ENCODE data around the gene ACOT6.
"Not testable (repeated sequence)": the region's sequence is repeated elsewhere in the genome, so short reads cannot be mapped to it uniquely, and the experiment has no call there.

Gene ACOT6

GRCh38 chr14:73599499-73599898 is 12.8 kb upstream of the ACOT6 start:
- DNase-seq (ENCODE audit: low spot score) = no peak

GRCh38 chr14:73602994-73603393 is 9.3 kb upstream of the ACOT6 start:
- DNase-seq (ENCODE audit: low spot score) = no peak

GRCh38 chr14:73606271-73606670 is 6.0 kb upstream of the ACOT6 start:
- no peak for DNase-seq (ENCODE audit: low spot score)

GRCh38 chr14:73607241-73607640 is 5.1 kb upstream of the ACOT6 start:
- DNase-seq (ENCODE audit: low spot score) = no peak

GRCh38 chr14:73610687-73611086 is 1.6 kb upstream of the ACOT6 start:
- no peak for DNase-seq (ENCODE audit: low spot score)

GRCh38 chr14:73613046-73613383 is 698 bp downstream of the ACOT6 start:
- no peak for DNase-seq (ENCODE audit: low spot score)

- DNase-seq (ENCODE audit: low spot score) = no peak
These were observed 1.2 kb downstream of the ACOT6 start for GRCh38 chr14:73613419-73613963.

- DNase-seq (ENCODE audit: low spot score) = no peak
These were observed 4.5 kb downstream of the ACOT6 start for GRCh38 chr14:73616831-73617230.

- DNase-seq (ENCODE audit: low spot score) = no peak
These were observed 7.2 kb downstream of the ACOT6 start for GRCh38 chr14:73619524-73619923.

- no peak for DNase-seq (ENCODE audit: low spot score)
These were observed 8.0 kb downstream of the ACOT6 start for GRCh38 chr14:73620268-73620667.

- no peak for DNase-seq (ENCODE audit: low spot score)
These were observed 11.3 kb downstream of the ACOT6 start for GRCh38 chr14:73623504-73624054.

GRCh38 chr14:73625706-73626105 is 13.4 kb downstream of the ACOT6 start:
- no peak for DNase-seq (ENCODE audit: low spot score)

- DNase-seq (ENCODE audit: low spot score) = no peak
These were observed 14.8 kb downstream of the ACOT6 start for GRCh38 chr14:73627151-73627558.

- no peak for DNase-seq (ENCODE audit: low spot score)
These were observed 17.9 kb downstream of the ACOT6 start for GRCh38 chr14:73630009-73630780.

GRCh38 chr14:73633116-73634010 is 21.0 kb downstream of the ACOT6 start:
- peak; percentile 49 for DNase-seq (ENCODE audit: low spot score)

GRCh38 chr14:73634011-73634833 is 21.9 kb downstream of the ACOT6 start:
- no peak for DNase-seq (ENCODE audit: low spot score)

GRCh38 chr14:73636355-73636754 is 24.0 kb downstream of the ACOT6 start:
- DNase-seq (ENCODE audit: low spot score) = not testable (repeated sequence)

- DNase-seq (ENCODE audit: low spot score) = no peak
These were observed 25.5 kb downstream of the ACOT6 start for GRCh38 chr14:73637830-73638229.

- no peak for DNase-seq (ENCODE audit: low spot score)
These were observed 28.6 kb downstream of the ACOT6 start for GRCh38 chr14:73640796-73641365.

GRCh38 chr14:73644531-73645247 is 32.4 kb downstream of the ACOT6 start, which contains the start of gene DNAL1:
Gene DNAL1 (plus strand): TSS chr14:73644986. CDS start chr14:73645040, 54 bp downstream.
- peak; percentile 94 for DNase-seq (ENCODE audit: low spot score)

- no peak for DNase-seq (ENCODE audit: low spot score)
These were observed 32.9 kb downstream of the ACOT6 start for GRCh38 chr14:73645248-73645610.
